Right lobe of liver (tissue), 4 donors: ENCODE measurements around the gene GJA3.

Experiments used
- POLR2A ChIP-seq: fragments of 450-650 bp; IDR thresholded peaks from one replicate; pipeline ENCODE4 v1.6.1; 2017; ENCODE audit warnings: antibody characterized with exemption, mild to moderate bottlenecking
- TF ChIP-seq, protein P1 (sequence below), 4 donors: fragments of 200-600 bp in 3 of 4; fragments of 450-650 bp in 1 of 4; IDR thresholded peaks; one replicate each; pipeline versions ENCODE4 v1.5.1 to v1.8.0; 2016 to 2022; ENCODE audit warnings: antibody characterized with exemption in 4 of 4, mild to moderate bottlenecking in 2 of 4
- donor health status: DM: no; HTN: no; CAD: no.
- donor health status: DM: no; HTN: no; CAD: no.
- donor health status: DM: no; HTN: yes; CAD: no.

DNA sequence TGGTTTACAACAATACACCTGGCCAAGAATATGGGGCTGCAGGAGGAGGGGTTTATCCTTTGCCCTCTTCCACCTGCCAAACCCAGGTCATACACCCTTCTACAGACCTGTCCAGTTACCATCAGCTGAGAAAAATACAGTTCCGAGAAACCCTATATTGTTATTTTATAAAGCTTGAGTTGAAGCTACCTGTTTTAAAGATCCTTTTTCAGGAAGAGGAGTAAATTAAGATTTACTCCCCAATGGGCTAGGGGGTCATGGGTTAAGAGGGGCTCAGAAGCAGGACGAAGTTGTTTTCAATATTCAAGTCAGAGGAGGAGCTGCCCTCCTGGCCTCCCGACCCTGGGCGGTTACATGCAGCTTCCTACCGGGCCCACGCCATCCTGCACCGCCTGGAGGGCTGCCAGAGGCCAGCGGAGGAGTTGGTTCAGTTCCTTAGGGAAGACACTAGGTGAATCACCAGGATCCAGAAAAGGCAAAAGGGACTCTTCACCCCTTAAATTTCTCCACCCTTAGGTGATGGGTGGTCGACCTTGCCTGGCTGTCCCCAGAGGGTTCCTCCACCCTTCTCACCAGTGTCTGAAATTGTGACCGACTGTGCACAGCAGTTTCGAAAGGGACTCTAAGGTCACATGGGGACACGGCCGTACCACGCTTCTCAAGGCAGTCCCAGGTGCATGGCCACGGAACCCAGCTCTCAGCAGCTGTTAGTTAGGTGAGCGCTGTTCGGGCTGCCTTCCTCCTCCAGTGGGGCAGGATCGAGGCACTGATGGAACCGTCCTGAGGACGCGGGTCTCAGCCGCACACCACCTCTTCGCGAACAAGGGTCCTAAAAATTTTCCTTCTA lies 30.7 kb upstream of the GJA3 start:
- TF ChIP-seq, protein P1, sequence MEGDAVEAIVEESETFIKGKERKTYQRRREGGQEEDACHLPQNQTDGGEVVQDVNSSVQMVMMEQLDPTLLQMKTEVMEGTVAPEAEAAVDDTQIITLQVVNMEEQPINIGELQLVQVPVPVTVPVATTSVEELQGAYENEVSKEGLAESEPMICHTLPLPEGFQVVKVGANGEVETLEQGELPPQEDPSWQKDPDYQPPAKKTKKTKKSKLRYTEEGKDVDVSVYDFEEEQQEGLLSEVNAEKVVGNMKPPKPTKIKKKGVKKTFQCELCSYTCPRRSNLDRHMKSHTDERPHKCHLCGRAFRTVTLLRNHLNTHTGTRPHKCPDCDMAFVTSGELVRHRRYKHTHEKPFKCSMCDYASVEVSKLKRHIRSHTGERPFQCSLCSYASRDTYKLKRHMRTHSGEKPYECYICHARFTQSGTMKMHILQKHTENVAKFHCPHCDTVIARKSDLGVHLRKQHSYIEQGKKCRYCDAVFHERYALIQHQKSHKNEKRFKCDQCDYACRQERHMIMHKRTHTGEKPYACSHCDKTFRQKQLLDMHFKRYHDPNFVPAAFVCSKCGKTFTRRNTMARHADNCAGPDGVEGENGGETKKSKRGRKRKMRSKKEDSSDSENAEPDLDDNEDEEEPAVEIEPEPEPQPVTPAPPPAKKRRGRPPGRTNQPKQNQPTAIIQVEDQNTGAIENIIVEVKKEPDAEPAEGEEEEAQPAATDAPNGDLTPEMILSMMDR (IDR thresholded peaks at IDR 0.05) = no peak
- TF ChIP-seq POLR2A = no peak
